ENCODE data around the gene ASZ1. TPM values are rescaled to one million over a fixed set of nuclear protein-coding genes. Genes with fewer than 3 reads are reported as not detected.
"Not testable (repeated sequence)": the region's sequence is repeated elsewhere in the genome, so short reads cannot be mapped to it uniquely, and the experiment has no call there.

The ASZ1 gene, protein sequence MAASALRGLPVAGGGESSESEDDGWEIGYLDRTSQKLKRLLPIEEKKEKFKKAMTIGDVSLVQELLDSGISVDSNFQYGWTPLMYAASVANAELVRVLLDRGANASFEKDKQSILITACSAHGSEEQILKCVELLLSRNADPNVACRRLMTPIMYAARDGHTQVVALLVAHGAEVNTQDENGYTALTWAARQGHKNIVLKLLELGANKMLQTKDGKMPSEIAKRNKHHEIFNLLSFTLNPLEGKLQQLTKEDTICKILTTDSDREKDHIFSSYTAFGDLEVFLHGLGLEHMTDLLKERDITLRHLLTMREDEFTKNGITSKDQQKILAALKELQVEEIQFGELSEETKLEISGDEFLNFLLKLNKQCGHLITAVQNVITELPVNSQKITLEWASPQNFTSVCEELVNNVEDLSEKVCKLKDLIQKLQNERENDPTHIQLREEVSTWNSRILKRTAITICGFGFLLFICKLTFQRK
- not detected in 2 replicates for total RNA-seq

DNA sequence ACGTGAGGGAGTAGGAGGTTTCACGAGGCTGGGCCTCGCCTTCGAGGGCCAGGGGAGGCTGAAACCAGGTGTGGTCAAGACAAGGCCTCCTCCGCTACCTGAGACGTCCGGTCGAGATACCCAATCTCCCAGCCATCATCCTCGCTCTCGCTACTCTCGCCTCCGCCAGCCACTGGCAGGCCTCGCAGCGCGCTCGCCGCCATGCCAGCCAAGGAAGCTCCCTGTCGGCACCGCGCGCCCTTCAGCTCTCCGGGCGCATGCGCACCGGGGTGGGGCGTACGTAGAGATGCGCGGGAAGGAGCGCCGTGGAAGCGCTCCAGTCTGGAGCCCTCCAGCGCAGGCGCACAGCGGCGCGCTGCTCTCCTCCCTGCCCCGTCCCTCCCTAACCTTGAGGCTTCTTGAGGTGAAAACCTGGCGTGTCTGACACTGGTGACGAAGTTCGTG, at the start of gene ASZ1:
Gene ASZ1, minus strand, starts transcription at position 236 of the 444 bp plus-strand sequence. Its CDS starts 33 bp downstream, at position 203.
- DNase-seq (ENCODE audit: low read depth, low spot score): no peak

DNA sequence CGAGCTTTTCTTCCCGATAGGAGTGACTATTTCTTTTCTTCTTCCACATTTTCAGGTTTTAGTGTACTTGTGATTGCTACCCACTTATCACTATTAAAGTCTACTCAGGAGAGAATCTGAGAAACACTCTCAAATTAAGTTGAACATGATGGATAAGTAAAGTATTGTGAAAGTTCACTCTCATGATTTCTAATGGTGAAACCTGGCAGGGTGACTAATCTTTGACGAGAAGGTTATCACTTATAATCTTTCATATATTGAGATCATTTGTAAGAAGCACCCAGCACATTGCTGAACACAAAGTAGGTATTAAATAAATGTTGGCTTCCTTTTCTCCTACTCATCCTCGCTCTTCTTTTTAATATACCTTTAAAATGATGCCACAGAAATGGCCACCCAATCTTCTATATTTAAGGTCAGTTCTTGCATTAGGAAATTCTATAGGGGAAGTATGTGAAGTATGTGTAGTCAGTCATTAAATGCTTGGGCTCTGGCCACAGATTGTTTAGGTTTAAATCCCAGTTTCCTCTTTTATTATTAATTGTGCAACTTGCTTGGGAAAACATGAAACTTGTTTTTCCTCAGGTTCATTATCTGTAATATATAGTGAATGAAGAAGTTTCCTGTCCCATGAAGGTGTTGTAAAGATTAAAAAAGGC, 49.4 kb upstream of the ASZ1 start:
- no peak for DNase-seq (ENCODE audit: low read depth, low spot score)

DNA sequence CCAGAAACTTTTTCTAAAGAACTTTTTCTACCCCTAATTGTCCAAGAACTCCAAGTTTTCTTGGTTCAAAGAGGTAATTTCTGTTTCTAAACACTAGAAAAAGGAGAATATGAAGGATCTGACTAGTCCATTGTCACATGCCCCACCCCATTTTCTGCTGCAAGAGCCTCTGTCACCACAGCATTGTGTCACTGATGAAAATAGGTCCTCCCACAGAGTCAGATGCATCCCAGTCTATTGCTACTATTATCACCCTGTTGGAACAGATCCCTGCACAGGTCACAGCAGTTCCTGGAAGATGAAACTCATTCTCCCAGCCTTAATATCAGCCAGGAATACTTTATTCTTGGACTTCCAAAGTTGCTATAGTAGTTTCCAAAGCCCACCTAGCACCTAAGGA, 45.0 kb upstream of the ASZ1 start:
- DNase-seq (ENCODE audit: low read depth, low spot score): no peak

DNA sequence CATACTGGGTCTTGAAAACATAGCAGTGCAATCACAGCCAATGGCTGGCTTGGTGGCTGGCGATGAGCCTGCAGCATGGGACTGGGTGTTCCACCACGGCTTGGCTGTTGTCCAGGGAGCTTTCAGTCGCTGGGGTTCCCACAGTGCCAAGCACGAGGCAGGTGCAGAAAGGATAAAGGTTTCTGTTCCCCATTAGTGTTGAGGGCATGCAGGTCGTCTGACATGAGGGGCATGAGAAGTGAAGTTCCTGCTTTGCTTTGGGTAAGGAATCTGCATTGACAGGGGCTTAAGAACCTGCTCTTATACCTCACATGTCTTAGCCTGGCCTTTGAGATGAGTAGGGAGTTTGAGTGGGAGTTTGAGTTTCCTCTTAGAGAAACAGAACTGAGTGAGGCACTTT, 43.5 kb upstream of the ASZ1 start:
- no peak for DNase-seq (ENCODE audit: low read depth, low spot score)

DNA sequence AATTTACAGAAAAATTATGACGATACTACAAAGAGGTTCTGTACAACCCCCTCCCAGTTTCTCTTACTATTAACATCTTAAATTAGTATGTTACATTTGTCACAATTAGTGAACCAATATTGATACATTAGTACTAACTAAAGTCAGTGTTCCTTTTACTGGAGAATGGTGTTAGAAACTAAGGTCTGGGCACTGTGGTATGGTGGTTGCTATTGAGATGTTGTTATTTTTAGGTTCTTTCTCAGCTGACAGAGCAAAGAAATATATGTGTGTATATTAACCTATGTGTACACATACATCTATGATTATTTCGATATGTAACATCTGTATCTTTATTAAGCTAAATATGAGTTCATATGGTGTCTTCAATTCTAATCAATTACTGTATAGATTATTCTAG, 40.9 kb upstream of the ASZ1 start:
- no peak for DNase-seq (ENCODE audit: low read depth, low spot score)

DNA sequence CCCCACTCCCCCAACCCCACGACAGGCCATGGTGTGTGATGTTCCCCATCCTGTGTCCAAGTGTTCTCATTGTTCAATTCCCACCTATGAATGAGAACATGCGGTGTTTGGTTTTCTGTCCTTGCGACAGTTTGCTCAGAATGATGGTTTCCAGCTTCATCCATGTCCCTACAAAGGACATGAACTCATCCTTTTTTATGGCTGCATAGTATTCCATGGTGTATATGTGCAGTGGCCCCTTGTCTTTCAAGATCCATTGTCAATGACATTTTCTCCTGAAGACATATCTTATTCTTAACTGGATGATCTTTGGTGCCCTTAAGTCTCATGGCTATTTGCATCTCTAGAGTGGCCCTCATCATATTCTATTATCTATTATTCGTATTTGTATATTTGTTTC, 33.5 kb upstream of the ASZ1 start:
- DNase-seq (ENCODE audit: low read depth, low spot score): not testable (repeated sequence)

DNA sequence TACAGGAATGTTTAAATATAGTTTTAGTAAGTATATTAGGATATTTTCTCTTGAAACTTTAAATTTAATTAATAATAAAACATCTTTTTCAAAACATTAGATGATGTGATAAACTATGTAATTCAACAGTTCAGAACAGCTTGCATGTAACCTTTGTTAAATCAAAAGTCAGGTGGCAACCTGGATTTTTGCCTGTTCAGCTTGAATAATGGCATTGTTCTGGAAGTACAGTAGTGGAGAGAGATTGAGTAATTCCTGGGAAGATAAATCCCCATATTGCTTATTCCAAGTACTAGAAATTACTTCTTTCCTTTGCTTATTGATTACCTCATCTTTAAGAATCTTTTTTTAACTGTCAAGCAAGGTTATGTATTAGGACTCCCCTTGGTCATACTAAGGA, 32.4 kb upstream of the ASZ1 start:
- DNase-seq (ENCODE audit: low read depth, low spot score): no peak

DNA sequence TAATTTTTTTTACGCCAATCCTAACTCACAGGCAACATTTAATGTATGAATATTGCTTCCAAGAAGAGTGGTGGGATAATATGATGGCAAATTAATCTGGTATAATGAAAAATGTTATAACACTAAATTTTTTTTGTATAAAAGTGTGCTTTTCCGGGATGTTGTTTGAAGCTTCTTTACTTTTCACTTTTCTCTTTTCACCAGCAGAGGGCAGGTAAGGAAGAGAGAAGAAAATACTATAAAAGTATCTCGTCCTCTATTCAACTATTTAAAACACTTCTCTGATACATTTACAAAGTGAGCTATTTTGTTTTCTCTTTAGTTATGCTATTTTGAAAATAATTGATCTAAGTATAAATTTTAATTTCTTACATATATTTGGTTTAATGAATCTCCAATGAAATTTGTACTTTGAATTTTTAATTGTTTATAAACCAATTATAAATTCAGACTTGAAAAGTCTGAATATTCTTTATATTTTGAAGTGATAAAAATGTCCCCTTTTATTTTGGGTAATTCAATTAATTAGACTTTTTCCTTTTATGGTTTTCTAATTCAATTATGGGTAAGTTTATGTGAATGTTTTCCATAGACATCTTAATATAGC, 31.8 kb upstream of the ASZ1 start:
- DNase-seq (ENCODE audit: low read depth, low spot score): no peak

DNA sequence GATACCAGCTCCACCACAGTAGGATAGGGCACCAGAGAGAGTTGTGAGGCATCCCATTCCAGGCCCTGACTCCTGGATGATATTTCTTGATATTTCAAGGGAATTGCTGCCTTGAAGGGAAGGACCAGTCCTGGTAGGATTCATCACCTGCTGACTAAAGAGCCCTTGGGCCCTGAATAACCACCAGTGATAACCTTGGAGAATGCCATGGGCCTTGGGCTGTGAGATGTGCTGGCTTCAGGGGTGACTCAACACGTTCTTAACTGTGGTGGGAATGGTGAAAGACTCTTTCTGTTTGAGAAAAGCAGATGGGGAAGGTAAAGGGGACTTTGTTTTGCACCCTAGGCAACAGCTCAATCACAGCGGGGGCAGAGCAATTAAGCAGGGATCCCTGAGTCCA, 21.4 kb upstream of the ASZ1 start:
- DNase-seq (ENCODE audit: low read depth, low spot score): no peak

DNA sequence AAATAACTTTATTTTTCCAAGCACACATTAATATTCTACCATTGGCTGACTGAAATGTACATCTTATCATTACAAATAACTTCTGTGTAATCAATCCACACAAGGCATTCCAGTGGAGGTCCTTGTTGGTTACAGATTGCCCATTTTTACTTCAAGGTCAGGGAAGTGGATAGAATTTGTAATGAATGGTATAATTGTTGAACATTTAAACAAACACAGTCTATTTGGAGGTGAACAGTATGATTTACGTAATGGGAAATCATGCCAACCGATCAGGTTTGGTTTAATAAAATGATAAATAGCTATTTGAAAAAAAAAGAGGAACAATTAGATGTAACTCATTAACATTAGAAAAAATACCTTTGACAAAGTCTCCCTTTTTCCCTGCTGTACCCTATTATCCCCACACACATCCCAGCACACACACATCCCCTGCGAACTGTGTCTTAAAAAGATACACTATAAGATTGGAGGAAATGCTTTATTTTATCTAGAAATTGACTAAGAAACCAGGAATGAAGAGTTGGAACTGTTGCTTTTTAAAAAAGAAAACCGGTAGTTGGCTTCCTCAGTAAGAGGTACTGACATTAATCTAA, 19.0 kb upstream of the ASZ1 start:
- no peak for DNase-seq (ENCODE audit: low read depth, low spot score)

DNA sequence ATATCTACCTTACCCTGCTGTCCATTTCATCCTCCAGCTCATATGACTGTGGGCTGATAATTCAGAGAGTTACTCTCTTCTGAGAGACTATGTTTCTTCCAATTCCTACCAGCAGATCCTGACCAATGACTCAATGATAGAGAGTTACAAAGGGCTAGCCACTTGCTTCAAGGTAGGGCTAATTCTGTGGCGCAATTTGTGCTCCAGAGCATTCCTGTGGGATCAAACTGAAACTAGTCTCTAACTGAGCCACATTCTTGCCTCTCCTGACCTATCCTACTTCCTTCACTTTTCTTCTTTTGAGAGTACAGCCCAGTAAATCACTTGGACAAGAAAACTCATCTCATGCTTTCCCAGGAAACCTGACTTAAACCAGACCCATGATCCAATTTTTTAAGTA, 17.9 kb upstream of the ASZ1 start:
- DNase-seq (ENCODE audit: low read depth, low spot score): no peak

DNA sequence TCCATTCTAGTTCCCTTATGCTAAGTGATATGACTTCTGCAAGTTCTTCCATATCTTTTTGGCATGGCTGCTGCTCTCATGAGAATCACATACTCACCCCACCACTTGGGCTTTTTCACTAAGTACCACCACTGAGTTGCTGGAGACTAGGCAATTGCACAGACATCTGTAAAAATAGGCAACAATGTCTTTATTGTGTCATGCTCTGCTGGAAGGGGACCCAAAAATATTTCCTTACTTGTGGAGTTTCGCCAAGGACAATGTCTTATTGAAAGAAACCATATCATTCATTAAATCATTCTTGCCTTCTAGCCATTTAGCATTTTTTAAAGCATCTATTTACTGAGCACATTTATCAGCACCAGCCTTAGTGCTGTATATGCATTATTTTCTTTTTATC, 17.4 kb upstream of the ASZ1 start:
- no peak for DNase-seq (ENCODE audit: low read depth, low spot score)

DNA sequence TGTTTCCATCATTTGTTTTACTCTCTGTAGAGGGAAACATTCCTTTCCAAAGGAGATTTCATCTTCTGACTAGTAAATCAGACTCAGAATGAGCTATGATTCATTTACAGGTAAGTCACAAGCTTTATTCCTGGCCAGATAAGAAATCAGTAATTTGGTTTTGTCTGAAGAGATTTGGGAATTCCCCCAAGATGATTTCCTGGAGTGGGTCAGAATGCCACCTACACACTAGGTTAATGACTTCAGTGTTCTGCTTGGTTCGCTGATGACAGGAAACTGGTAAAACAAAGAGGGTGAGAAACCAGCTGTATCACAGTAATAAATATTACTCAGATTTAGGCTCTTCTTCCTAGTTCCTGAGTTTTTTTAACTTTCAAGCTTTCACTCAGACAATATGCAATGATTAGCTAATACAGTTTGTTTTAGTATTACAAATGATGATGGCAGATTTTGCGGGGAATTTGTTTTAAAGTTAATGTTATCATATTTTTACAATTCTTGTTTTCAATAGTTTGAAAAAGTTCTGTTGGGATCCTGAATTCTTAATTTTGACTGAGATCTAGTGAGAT, 8.3 kb upstream of the ASZ1 start:
- DNase-seq (ENCODE audit: low read depth, low spot score): no peak

DNA sequence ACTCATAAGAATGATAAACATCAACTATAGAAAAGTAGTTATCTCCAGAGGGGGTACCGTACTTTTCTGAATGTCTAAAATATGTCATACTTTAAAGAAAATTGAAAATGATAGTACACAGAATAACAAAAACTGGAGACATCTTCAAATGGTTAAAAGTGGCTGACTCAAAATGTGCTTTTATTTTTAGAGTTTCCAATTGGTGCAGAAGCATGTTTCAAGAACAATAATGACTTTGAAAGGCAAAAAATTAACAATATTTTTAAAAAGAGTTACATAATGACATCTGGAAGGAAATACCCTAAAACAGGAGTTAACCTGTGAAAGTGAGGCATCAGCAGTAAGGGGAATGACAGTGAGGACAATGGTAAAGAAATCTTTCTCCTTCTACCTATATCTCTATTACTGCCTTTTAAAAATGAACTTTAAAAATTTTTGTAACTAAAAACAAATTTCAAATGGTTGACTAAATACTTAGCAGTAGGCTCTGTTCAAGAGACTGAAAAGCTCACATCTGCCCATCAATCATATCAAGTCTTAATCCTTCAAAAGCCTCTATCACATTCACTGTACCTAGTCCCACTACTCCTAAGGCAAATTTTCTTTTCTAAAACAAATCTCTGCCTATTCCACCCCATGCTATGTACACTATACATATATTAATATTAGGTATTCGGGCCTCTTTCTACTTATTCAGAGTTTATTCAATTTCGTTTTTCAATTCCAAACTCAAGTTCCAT, 3.0 kb downstream of the ASZ1 start:
- no peak for DNase-seq (ENCODE audit: low read depth, low spot score)

DNA sequence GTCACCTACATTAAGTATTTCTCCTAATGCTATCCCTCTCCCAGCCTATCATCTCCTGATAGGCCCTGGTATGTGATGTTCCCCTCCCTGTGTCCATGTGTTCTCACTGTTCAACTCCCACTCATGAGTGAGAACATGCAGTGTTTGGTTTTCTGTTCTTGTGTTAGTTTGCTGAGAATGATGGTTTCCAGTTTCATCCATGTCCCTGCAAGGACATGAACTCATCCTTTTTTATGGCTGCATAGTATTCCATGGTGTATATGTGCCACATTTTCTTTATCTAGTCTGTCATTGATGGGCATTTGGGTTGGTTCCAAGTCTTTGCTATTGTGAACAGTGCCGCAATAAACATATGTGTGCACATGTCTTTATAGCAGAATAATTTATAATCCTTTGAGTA, 12.7 kb downstream of the ASZ1 start:
- DNase-seq (ENCODE audit: low read depth, low spot score): not testable (repeated sequence)

DNA sequence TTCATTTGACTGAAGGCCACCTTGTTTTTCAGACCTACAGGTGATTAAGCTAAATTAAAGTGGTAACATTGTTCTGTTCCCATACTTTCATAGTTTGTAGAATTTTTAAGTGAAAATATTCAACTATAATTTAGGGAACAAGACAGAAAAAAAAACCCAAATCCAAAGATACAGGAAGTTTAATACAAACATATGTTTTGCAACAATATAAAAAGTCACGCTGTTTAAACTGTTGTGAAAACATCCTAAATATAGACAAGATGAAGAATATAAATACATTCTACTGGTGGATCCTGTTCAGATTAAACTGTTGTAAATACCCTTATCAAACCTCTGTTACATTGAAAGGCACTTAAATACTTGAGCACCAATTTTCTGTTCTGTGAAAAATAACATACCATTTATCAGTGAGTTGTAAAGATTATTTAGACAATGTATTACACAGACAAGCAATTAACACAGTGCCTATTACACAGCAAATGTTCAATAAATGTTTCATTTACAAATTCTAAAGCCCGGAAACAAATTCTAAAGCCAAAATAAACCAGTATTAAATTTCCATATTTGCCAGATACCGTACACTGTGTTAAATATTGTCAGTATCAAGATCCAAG, 14.2 kb downstream of the ASZ1 start:
- DNase-seq (ENCODE audit: low read depth, low spot score): no peak

DNA sequence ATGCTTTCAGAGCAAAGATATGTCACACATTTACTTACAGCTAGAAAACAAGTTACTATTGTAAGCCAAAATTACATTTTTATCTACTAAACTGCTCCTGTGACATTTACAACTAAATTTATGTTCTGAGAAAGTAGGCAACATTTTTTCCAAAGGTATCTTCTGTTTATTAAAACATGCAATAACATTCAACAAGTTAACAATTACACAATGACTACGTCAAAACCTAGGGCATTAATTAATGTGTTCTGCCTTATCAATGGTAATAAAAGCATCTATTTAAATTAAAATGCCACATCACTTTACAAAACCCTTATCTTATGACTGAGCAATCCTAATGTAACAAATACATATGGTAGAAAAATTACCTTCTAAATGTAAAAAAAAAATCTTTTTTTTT, 14.9 kb downstream of the ASZ1 start:
- DNase-seq (ENCODE audit: low read depth, low spot score): no peak

DNA sequence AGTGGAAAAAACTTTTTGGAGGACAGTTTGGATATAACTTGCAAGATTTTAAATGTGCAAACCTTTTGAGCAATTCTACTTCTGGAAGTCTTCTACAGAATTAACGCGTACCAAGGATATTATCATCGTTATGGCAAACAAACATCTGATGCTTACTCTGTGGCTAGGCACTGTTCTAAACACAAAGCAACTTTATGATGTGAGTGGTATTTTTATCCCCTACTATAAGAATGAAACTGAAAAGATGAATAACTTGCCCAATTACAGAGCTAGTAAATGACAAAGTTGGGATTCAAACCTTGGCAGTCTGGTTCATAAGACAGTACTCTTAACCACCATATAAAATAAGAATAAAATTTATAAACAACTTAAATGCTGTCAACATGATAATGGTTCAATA, 15.8 kb downstream of the ASZ1 start:
- DNase-seq (ENCODE audit: low read depth, low spot score): no peak

DNA sequence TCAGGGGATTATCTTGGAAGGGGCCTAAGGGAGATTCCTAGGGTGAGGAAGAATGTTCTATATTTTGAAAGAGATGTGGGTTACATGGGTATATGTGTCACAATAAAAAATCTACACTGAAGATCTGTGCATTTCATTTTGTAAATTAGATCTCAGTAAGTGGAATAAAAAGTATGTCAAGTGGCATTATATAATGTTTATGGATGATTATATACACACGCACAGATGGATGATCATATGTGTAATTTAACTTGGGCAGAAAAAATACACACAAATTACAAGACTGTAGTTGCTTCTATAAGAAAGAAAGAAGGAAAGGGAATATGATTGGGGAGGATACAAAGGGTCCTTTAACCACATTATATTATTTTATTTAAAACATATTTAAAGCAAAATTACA, 18.5 kb downstream of the ASZ1 start:
- DNase-seq (ENCODE audit: low read depth, low spot score): no peak

DNA sequence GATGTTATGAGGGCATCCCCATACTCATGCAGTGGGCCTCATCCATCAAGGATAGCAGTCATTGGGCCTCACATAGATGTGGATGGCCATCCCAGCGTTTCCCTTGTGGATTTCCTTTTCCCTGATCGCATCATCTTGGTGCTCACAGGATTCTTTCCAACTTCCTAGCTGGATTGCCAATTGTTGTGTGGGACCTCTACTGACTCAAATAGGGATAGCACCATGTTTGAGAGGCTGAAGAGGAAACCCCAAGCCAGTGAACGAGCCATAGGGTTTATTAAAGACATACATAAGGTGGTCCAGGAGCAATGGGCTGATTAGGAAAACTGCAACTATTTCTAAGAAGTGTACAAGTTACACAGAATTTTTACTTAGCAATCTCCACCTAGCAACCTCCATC, 21.8 kb downstream of the ASZ1 start:
- DNase-seq (ENCODE audit: low read depth, low spot score): no peak

DNA sequence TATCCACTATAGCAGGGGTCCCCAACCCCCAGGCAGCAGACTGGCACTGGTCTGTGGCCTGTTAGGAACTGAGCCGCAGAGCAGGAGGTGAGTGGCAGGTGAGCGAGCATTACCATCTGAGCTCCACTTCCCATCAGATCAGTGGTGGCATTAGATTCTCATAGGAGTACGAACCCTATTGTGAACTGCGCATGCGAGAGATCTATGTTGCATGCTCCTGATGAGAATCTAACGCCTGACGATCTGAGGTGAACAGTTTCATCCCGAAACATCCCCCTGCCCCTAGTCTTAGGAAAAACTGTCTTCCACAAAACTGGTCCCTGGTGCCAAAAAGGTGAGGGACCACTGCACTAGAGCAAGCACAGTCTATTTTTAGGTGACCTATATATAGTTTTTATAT, 23.6 kb downstream of the ASZ1 start:
- DNase-seq (ENCODE audit: low read depth, low spot score): no peak
